CD1c-positive myeloid dendritic cell (primary cell): ENCODE measurements around the gene PRMT7.

ENCODE experiments used
- DNase-seq: peaks from one replicate; pipeline ENCODE4 v3.0.0-alpha.2; 2016; ENCODE audit errors: extremely low spot score

The PRMT7 gene

GRCh38 chr16:68306633-68307032 is 4.2 kb upstream of the PRMT7 start:
- DNase-seq, result no peak

- DNase-seq, result no peak
Observed at GRCh38 chr16:68309799-68310198, 1.0 kb upstream of the PRMT7 start.

GRCh38 chr16:68310437-68310773 is 414 bp upstream of the PRMT7 start:
- peak; percentile 73 for DNase-seq

- no peak for DNase-seq
Observed at GRCh38 chr16:68313116-68313515, 2.3 kb downstream of the PRMT7 start.

- DNase-seq, result no peak
Observed at GRCh38 chr16:68319185-68319908, 8.5 kb downstream of the PRMT7 start.

- no peak for DNase-seq
Observed at GRCh38 chr16:68324336-68324735, 13.5 kb downstream of the PRMT7 start.

GRCh38 chr16:68324780-68325357 is 14.1 kb downstream of the PRMT7 start:
- DNase-seq, result no peak

- peak; percentile 88 for DNase-seq
Observed at GRCh38 chr16:68328151-68328859, 17.5 kb downstream of the PRMT7 start.

- no peak for DNase-seq
Observed at GRCh38 chr16:68328860-68329390, 18.1 kb downstream of the PRMT7 start.

GRCh38 chr16:68331879-68332410 is 21.1 kb downstream of the PRMT7 start:
- DNase-seq, result no peak

- DNase-seq, result peak; percentile 63
Observed at GRCh38 chr16:68332411-68333121, 21.7 kb downstream of the PRMT7 start.

- DNase-seq, result no peak
Observed at GRCh38 chr16:68335175-68335574, 24.4 kb downstream of the PRMT7 start.

- DNase-seq, result no peak
Observed at GRCh38 chr16:68338326-68339119, 27.7 kb downstream of the PRMT7 start.

GRCh38 chr16:68339214-68339613 is 28.4 kb downstream of the PRMT7 start:
- DNase-seq, result no peak

- no peak for DNase-seq
Observed at GRCh38 chr16:68342620-68343019, 31.8 kb downstream of the PRMT7 start.

- DNase-seq, result no peak
Observed at GRCh38 chr16:68343137-68343536, 32.3 kb downstream of the PRMT7 start.

- no peak for DNase-seq
Observed at GRCh38 chr16:68344252-68344651, 33.4 kb downstream of the PRMT7 start.

GRCh38 chr16:68345351-68345810 is 34.6 kb downstream of the PRMT7 start:
- no peak for DNase-seq

- no peak for DNase-seq
Observed at GRCh38 chr16:68345958-68346635, 35.3 kb downstream of the PRMT7 start.

GRCh38 chr16:68346892-68347480 is 36.2 kb downstream of the PRMT7 start:
- no peak for DNase-seq
